ENCODE measurements around the gene ZNF562. TPM values are rescaled to one million over a fixed set of nuclear protein-coding genes. Genes with fewer than 3 reads are reported as not detected.
A peak's percentile ranks its signal among the peaks of the same experiment; 100 is the strongest.
"Not testable (repeated sequence)": the region's sequence is repeated elsewhere in the genome, so short reads cannot be mapped to it uniquely, and the experiment has no call there.

The ZNF562 gene
- total and polyA plus RNA-seq, 4 donors, result 4.2 to 35.9 (median 20.1) TPM

- intact Hi-C loops (cut with DNase I), result no loop called here
These were observed 25.5 kb upstream of the ZNF562 start for GRCh38 chr19:9700229-9700981.

GRCh38 chr19:9690301-9690700, 15.4 kb upstream of the ZNF562 start:
- ATAC-seq (ENCODE audit: low FRiP score); H3K4me1 ChIP-seq (ENCODE audit: control insufficient read depth in 1 of 2, insufficient read depth in 2 of 2, low read length in 2 of 2); H3K4me3 ChIP-seq (ENCODE audit: low read length in 2 of 2); H3K9me3 ChIP-seq (ENCODE audit: control insufficient read depth, low read length); H3K36me3 ChIP-seq (ENCODE audit: control insufficient read depth in 1 of 2, insufficient read depth in 2 of 2, low read length in 1 of 2); intact Hi-C loops (cut with DNase I); DNase-seq; H3K27ac ChIP-seq (ENCODE audit: low read depth in 1 of 2, low read length in 2 of 2); H3K27me3 ChIP-seq (ENCODE audit: control insufficient read depth in 1 of 2, insufficient read depth in 2 of 2, low read length in 1 of 2): not testable (repeated sequence)
- WGBS, 2 donors, result 44 to 53% methylated on average over 4 of the region's 4 CpGs

More at GRCh38 chr19:9700229-9700981, 25.5 kb upstream of the ZNF562 start:
- Histone ChIP-seq H3K27me3 (ENCODE audit: control insufficient read depth in 1 of 2, insufficient read depth in 2 of 2, low read length in 1 of 2) (peaks cover 0 to 2% of the 10 kb centered on the region in 2 donors), H3K36me3 (ENCODE audit: control insufficient read depth in 1 of 2, insufficient read depth in 2 of 2, low read length in 1 of 2) (no peaks in the 10 kb centered on the region), H3K27ac (ENCODE audit: low read depth in 1 of 2, low read length in 2 of 2) (no peak overlapping the region), H3K4me3 (ENCODE audit: low read length in 2 of 2) (no peak overlapping the region), H3K9me3 (ENCODE audit: control insufficient read depth, low read length) (no peaks in the 10 kb centered on the region), H3K4me1 (ENCODE audit: control insufficient read depth in 1 of 2, insufficient read depth in 2 of 2, low read length in 2 of 2) (no peaks in the 10 kb centered on the region)
- ATAC-seq (ENCODE audit: low FRiP score) (no peak), DNase-seq (no peak)
- WGBS, 2 donors, result 91 to 93% methylated on average over 22 of the region's 22 CpGs

GRCh38 chr19:9679996-9680395, 5.1 kb upstream of the ZNF562 start:
- 93 to 96% methylated on average over 21 to 30 of the region's 30 CpGs for WGBS, 2 donors
- not testable (repeated sequence) for H3K27ac ChIP-seq (ENCODE audit: low read depth in 1 of 2, low read length in 2 of 2); H3K27me3 ChIP-seq (ENCODE audit: control insufficient read depth in 1 of 2, insufficient read depth in 2 of 2, low read length in 1 of 2); H3K36me3 ChIP-seq (ENCODE audit: control insufficient read depth in 1 of 2, insufficient read depth in 2 of 2, low read length in 1 of 2); DNase-seq; H3K4me1 ChIP-seq (ENCODE audit: control insufficient read depth in 1 of 2, insufficient read depth in 2 of 2, low read length in 2 of 2); H3K4me3 ChIP-seq (ENCODE audit: low read length in 2 of 2); ATAC-seq (ENCODE audit: low FRiP score); H3K9me3 ChIP-seq (ENCODE audit: control insufficient read depth, low read length)
- intact Hi-C loops (cut with DNase I), result loop anchor here (5.0 to 10.0 kb wide), 3 partner anchors 55 to 87 kb away; partner anchors contain the start of genes ZNF846 (in 2 of the 2) and ZNF561 (in 1 of the 2)

GRCh38 chr19:9675358-9675901, 530 bp upstream of the ZNF562 start:
- intact Hi-C loops (cut with DNase I), result loop anchor here (2.0 to 10.0 kb wide), 4 partner anchors 51 to 92 kb away; partner anchors contain the start of genes ZNF561 (in 2 of the 2) and ZNF846 (in 2 of the 2)
- not testable (repeated sequence) for ATAC-seq (ENCODE audit: low FRiP score)
- WGBS, 2 donors, result 57 to 62% methylated on average over 20 of the region's 20 CpGs

GRCh38 chr19:9673912-9674662, 813 bp downstream of the ZNF562 start:
- Histone ChIP-seq H3K36me3 (ENCODE audit: control insufficient read depth in 1 of 2, insufficient read depth in 2 of 2, low read length in 1 of 2) (peaks cover 0 to 6% of the 10 kb centered on the region in 2 donors), H3K4me1 (ENCODE audit: control insufficient read depth in 1 of 2, insufficient read depth in 2 of 2, low read length in 2 of 2) (peaks cover 0 to 2% of the 10 kb centered on the region in 2 donors), H3K27ac (ENCODE audit: low read depth in 1 of 2, low read length in 2 of 2) (peak overlapping the region; percentile 11 to 72), H3K9me3 (ENCODE audit: control insufficient read depth, low read length) (peaks cover 2% of the 10 kb centered on the region), H3K4me3 (ENCODE audit: low read length in 2 of 2) (peak overlapping the region; percentile 58 to 65), H3K27me3 (ENCODE audit: control insufficient read depth in 1 of 2, insufficient read depth in 2 of 2, low read length in 1 of 2) (no peaks in the 10 kb centered on the region)
- WGBS, 2 donors, result 36 to 38% methylated on average over 13 of the region's 13 CpGs
- intact Hi-C loops (cut with DNase I), result loop anchor here (2.0 to 10.0 kb wide), 3 partner anchors 49 to 91 kb away; partner anchors contain the start of genes ZNF561 (in 2 of the 2) and ZNF846 (in 1 of the 2)
- no peak for DNase-seq
- peak; percentile 55 for ATAC-seq (ENCODE audit: low FRiP score)

More at GRCh38 chr19:9675358-9675901, 530 bp upstream of the ZNF562 start:
- not testable (repeated sequence) for H3K4me1 ChIP-seq (ENCODE audit: control insufficient read depth in 1 of 2, insufficient read depth in 2 of 2, low read length in 2 of 2); DNase-seq; H3K36me3 ChIP-seq (ENCODE audit: control insufficient read depth in 1 of 2, insufficient read depth in 2 of 2, low read length in 1 of 2); H3K27me3 ChIP-seq (ENCODE audit: control insufficient read depth in 1 of 2, insufficient read depth in 2 of 2, low read length in 1 of 2); H3K9me3 ChIP-seq (ENCODE audit: control insufficient read depth, low read length)
- Histone ChIP-seq H3K4me3 (ENCODE audit: low read length in 2 of 2) (peak overlapping the region; percentile 2 to 58), H3K27ac (ENCODE audit: low read depth in 1 of 2, low read length in 2 of 2) (peak overlapping the region in 1 of 2 donors; percentile 29)

- Histone ChIP-seq H3K4me3 (ENCODE audit: low read length in 2 of 2) (no peak overlapping the region), H3K27ac (ENCODE audit: low read depth in 1 of 2, low read length in 2 of 2) (no peak overlapping the region), H3K9me3 (ENCODE audit: control insufficient read depth, low read length) (peaks cover 2% of the 10 kb centered on the region), H3K4me1 (ENCODE audit: control insufficient read depth in 1 of 2, insufficient read depth in 2 of 2, low read length in 2 of 2) (peaks cover 0 to 2% of the 10 kb centered on the region in 2 donors), H3K27me3 (ENCODE audit: control insufficient read depth in 1 of 2, insufficient read depth in 2 of 2, low read length in 1 of 2) (no peaks in the 10 kb centered on the region), H3K36me3 (ENCODE audit: control insufficient read depth in 1 of 2, insufficient read depth in 2 of 2, low read length in 1 of 2) (peaks cover 0 to 6% of the 10 kb centered on the region in 2 donors)
- no peak for DNase-seq
- 94 to 98% methylated on average over 4 of the region's 4 CpGs for WGBS, 2 donors
- intact Hi-C loops (cut with DNase I), result loop anchor here in 1 of 2 donors (10.0 kb wide), 2 partner anchors 48 to 92 kb away; partner anchors contain the start of genes ZNF561 and ZNF846
- no peak for ATAC-seq (ENCODE audit: low FRiP score)
These were observed 2.0 kb downstream of the ZNF562 start for GRCh38 chr19:9672893-9673292.

GRCh38 chr19:9671655-9672054, 3.2 kb downstream of the ZNF562 start:
- H3K4me3 ChIP-seq (ENCODE audit: low read length in 2 of 2), result no peak overlapping the region
- ATAC-seq (ENCODE audit: low FRiP score), result no peak
- intact Hi-C loops (cut with DNase I), result loop anchor here in 1 of 2 donors (10.0 kb wide), 2 partner anchors 47 to 93 kb away; partner anchors contain the start of genes ZNF561 and ZNF846
- H3K36me3 ChIP-seq (ENCODE audit: control insufficient read depth in 1 of 2, insufficient read depth in 2 of 2, low read length in 1 of 2), result peaks cover 0 to 6% of the 10 kb centered on the region in 2 donors
- H3K27me3 ChIP-seq (ENCODE audit: control insufficient read depth in 1 of 2, insufficient read depth in 2 of 2, low read length in 1 of 2), result no peaks in the 10 kb centered on the region
- DNase-seq, result no peak
- peaks cover 0 to 2% of the 10 kb centered on the region in 2 donors for H3K4me1 ChIP-seq (ENCODE audit: control insufficient read depth in 1 of 2, insufficient read depth in 2 of 2, low read length in 2 of 2)
- WGBS, 2 donors, result 97 to 98% methylated on average over 3 of the region's 3 CpGs
- no peak overlapping the region for H3K27ac ChIP-seq (ENCODE audit: low read depth in 1 of 2, low read length in 2 of 2)
- peaks cover 2% of the 10 kb centered on the region for H3K9me3 ChIP-seq (ENCODE audit: control insufficient read depth, low read length)

GRCh38 chr19:9668544-9668943, 6.4 kb downstream of the ZNF562 start:
- Histone ChIP-seq H3K27me3 (ENCODE audit: control insufficient read depth in 1 of 2, insufficient read depth in 2 of 2, low read length in 1 of 2) (no peaks in the 10 kb centered on the region), H3K4me3 (ENCODE audit: low read length in 2 of 2) (no peak overlapping the region), H3K27ac (ENCODE audit: low read depth in 1 of 2, low read length in 2 of 2) (no peak overlapping the region), H3K9me3 (ENCODE audit: control insufficient read depth, low read length) (peaks cover 4% of the 10 kb centered on the region), H3K4me1 (ENCODE audit: control insufficient read depth in 1 of 2, insufficient read depth in 2 of 2, low read length in 2 of 2) (peaks cover 0 to 2% of the 10 kb centered on the region in 2 donors), H3K36me3 (ENCODE audit: control insufficient read depth in 1 of 2, insufficient read depth in 2 of 2, low read length in 1 of 2) (peaks cover 0 to 6% of the 10 kb centered on the region in 2 donors)
- intact Hi-C loops (cut with DNase I), result no loop called here
- ATAC-seq (ENCODE audit: low FRiP score), result no peak
- DNase-seq, result no peak
- WGBS, 2 donors, result 95 to 99% methylated on average over 2 of the region's 2 CpGs
